Ectodermal cell (in vitro differentiated cells): ENCODE data around the gene NRAP.

ENCODE experiments used
- H3K27ac ChIP-seq: 2 replicates; pipeline ENCODE4 v1.7.0; 2013; ENCODE audit warnings: mild to moderate bottlenecking, low read depth, low read length; ENCODE audit not compliant: insufficient read depth, poor library complexity, severe bottlenecking
- H3K27me3 ChIP-seq: 2 replicates; pipeline ENCODE4 v1.7.0; 2013; ENCODE audit warnings: mild to moderate bottlenecking, low read length; ENCODE audit not compliant: insufficient read depth, control insufficient read depth, poor library complexity, severe bottlenecking
- H3K36me3 ChIP-seq: one replicate; pipeline ENCODE4 v1.7.0; 2013; ENCODE audit warnings: low read length; ENCODE audit not compliant: control insufficient read depth, insufficient read depth
- H3K4me1 ChIP-seq: one replicate; pipeline ENCODE4 v1.7.0; 2013; ENCODE audit warnings: low read length; ENCODE audit not compliant: control insufficient read depth, insufficient read depth
- H3K4me3 ChIP-seq: 2 replicates; pipeline ENCODE4 v1.7.0; 2013; ENCODE audit warnings: low read depth, low read length, control low read depth; ENCODE audit not compliant: insufficient read depth
- H3K9me3 ChIP-seq: 2 replicates; pipeline ENCODE4 v1.7.0; 2013; ENCODE audit warnings: mild to moderate bottlenecking, low read length, moderate library complexity; ENCODE audit not compliant: control insufficient read depth
- WGBS, 2 experiments: methylation state at CpG; one replicate each; pipeline ENCODE4 v1.1.7; 2013; ENCODE audit warnings: missing lambda C conversion rate in 2 of 2; 5-methylcytosine and 5-hydroxymethylcytosine counted together

Gene NRAP

DNA sequence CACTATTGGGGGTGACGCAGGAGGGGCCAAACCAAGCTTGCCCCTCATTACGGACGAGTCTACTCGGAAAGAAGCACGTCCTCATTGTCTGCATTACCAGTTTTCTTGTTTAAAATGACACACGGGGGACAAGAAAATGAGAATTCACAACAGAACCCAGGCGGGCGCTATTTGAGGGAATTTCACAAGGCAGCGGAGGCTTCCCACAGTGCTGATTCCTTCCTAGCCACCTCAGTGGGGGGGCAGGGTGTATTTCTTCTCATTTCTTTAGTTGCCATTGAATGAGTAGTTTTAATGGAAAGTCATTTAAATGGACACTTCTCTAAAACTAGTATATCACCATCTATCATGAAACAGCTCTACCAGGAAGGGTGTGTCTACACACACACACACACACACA, 42.9 kb downstream of the NRAP start:
- no peaks in the 10 kb centered on the region for H3K36me3 ChIP-seq
- no peaks in the 10 kb centered on the region for H3K9me3 ChIP-seq
- H3K27me3 ChIP-seq: no peaks in the 10 kb centered on the region
- 80 to 84% methylated on average over 9 of the region's 9 CpGs for WGBS, 2 experiments
- no peak overlapping the region for H3K27ac ChIP-seq
- H3K4me1 ChIP-seq: peaks cover 27% of the 10 kb centered on the region
- no peak overlapping the region for H3K4me3 ChIP-seq

DNA sequence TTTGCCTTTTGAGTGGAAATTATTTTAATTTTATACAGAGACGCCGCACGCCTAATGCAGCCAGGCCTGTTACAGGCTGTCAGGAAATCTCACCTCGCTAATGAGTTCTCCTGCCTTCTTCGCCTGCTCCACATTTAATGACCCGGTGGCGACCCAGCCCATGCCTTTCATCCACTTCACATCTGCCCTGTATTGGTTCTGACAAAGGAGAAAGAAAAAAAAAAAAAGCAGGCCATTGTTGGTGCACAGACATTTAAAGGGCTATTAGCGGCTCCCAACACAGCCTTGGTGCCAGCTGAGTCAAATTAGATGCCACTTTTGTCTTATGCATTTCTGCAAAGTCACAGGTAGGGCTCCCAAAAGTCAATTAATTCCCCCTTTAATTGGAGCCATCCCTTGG, 43.3 kb downstream of the NRAP start:
- H3K27me3 ChIP-seq: no peaks in the 10 kb centered on the region
- H3K4me3 ChIP-seq: no peak overlapping the region
- H3K9me3 ChIP-seq: no peaks in the 10 kb centered on the region
- peaks cover 28% of the 10 kb centered on the region for H3K4me1 ChIP-seq
- no peak overlapping the region for H3K27ac ChIP-seq
- H3K36me3 ChIP-seq: no peaks in the 10 kb centered on the region
- WGBS, 2 experiments: 61 to 65% methylated on average over 8 of the region's 8 CpGs

DNA sequence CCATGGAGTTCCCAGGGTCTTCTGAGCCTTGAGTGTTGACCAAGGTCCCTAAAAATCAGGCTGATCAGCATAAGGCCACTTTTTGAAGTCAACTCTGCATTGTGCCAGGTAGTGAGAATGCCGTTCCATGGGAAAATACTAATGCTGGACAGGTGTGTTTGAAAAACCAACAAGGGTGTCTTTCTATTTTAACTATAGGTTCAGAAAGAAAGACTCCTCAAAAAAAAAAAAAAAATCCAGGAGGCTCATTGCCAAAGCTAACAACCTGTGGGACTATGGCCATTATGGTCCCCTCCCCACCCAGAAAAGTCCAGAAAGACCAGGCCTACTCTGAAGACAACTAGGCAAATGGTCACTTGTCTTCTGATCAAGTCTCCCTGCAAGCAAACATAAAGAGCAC, 44.4 kb downstream of the NRAP start:
- Histone ChIP-seq H3K9me3 (no peaks in the 10 kb centered on the region), H3K4me1 (peaks cover 36% of the 10 kb centered on the region), H3K36me3 (no peaks in the 10 kb centered on the region), H3K4me3 (no peak overlapping the region), H3K27ac (no peak overlapping the region), H3K27me3 (no peaks in the 10 kb centered on the region)
- 88 to 100% methylated on average over 1 of the region's 1 CpG for WGBS, 2 experiments

DNA sequence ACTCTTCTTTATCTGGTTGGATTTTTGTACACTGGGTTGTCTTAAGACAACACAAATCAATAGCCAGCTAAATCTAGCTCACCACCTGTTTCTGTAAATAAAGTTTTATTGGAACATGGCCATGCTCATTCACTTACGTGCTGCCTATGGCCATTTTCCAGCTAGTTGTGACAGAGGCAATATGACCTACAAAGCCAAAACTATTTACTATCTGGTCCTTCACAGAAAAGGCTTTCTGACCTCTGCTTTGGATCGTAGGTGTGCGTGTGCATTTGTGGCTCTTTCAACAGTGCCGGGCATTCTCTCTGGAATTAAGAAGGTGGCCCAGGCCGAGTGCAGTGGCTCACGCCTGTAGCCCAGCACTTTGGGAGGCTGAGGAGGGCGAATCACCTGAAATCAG, 45.5 kb downstream of the NRAP start:
- no peak overlapping the region for H3K27ac ChIP-seq
- WGBS, 2 experiments: 91 to 92% methylated on average over 7 of the region's 7 CpGs
- no peaks in the 10 kb centered on the region for H3K27me3 ChIP-seq
- peaks cover 41% of the 10 kb centered on the region for H3K4me1 ChIP-seq
- no peaks in the 10 kb centered on the region for H3K36me3 ChIP-seq
- H3K9me3 ChIP-seq: no peaks in the 10 kb centered on the region
- H3K4me3 ChIP-seq: no peak overlapping the region

DNA sequence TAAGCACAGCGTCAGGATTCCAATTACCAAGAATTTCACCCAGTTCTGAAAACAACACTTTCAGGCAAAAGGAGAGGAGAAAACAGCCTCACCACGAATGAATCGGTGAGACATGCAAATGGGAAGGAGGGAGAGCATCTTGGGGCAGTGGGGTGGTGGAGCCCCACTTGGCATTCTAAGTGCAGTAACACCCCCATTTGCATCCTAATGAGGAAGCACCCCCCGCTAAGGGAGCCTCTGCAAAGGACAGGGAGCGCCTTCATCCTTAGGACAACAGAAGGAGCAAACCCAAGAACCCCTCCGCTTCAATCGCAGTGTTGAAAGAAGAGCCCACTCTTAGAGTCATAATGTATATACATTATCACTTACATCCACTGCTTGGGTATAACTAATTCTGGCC, 46.8 kb downstream of the NRAP start:
- no peaks in the 10 kb centered on the region for H3K36me3 ChIP-seq
- H3K27me3 ChIP-seq: no peaks in the 10 kb centered on the region
- H3K27ac ChIP-seq: no peak overlapping the region
- no peak overlapping the region for H3K4me3 ChIP-seq
- H3K9me3 ChIP-seq: no peaks in the 10 kb centered on the region
- WGBS, 2 experiments: 3 to 9% methylated on average over 7 of the region's 7 CpGs
- H3K4me1 ChIP-seq: peaks cover 41% of the 10 kb centered on the region

DNA sequence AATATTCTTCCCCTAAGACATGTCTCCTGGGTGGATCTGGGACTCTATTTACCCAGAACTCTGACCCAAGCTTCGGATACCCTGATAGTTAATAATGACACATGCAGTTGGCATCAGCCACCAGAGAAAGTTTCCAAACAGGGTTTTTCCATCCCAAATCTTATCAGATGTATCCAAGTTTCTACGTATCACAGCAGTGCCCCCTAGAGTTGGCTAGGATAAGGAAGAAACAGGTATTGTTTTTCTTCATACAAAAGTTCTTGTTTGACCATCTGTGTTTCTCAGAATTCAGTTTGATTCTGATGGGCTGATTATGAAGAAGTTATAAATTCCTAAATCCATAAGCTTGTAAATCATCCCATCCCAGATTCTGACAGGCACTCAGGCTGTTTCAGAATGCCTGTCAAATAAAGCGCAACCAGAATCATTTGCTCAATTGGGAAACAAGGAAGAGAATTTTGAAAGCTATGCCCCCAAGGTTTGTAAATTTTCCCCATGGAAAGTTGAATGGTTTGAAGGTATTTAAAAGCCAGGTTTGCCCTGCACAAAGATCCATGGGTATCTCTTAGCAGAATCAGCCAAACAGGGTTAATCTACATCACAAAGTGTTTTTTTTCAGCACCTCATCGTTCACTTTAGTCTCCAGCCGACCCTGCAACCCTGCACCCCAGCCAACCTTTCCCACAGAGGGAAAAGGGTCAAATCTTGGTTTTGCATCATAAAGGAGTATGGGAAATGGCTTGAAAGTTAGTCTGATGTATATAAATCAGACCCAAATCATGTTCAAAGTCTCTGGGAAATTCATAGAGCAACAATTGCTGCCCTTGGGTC, 47.4 kb downstream of the NRAP start:
- WGBS, 2 experiments: 15 to 21% methylated on average over 5 of the region's 5 CpGs
- Histone ChIP-seq H3K4me1 (peaks cover 41% of the 10 kb centered on the region), H3K4me3 (no peak overlapping the region), H3K27ac (no peak overlapping the region), H3K27me3 (no peaks in the 10 kb centered on the region), H3K36me3 (no peaks in the 10 kb centered on the region), H3K9me3 (no peaks in the 10 kb centered on the region)

DNA sequence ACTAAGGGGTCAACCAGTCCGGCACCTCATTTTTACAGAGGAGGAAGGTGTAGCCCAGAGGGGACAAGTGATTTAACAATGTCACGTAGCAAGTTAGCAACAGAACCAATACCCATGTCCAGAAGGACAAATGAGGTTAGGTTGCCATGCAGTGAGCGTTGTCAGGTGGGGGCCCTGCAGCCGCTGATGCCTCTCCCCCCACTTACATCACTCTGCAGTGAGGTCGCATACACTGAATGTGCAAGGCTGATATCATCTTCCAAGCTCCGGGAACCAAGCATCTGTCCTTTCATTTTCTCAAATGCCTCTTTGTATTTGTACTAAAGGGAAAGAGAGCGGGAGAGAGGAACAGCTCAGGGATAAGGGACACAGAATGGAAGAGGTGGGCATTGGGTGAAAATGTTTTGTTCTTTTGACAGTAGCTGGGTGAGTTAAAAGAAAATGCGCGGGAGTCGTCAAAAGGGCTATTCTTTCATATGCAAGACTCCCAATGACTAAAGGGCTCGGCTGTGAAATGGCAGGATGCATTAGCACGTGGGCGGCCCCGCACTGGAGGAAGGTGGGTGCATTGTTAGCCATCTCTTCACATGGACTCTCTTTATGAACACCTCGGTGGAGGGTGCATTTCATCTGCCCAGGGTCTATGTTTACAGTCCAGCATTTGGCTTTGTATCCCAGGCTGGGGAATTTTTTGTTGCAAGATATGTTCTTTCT, 49.7 kb downstream of the NRAP start:
- Histone ChIP-seq H3K27me3 (no peaks in the 10 kb centered on the region), H3K4me1 (peaks cover 33% of the 10 kb centered on the region), H3K9me3 (no peaks in the 10 kb centered on the region), H3K4me3 (no peak overlapping the region), H3K27ac (no peak overlapping the region), H3K36me3 (no peaks in the 10 kb centered on the region)
- WGBS, 2 experiments: 44 to 49% methylated on average over 15 of the region's 15 CpGs

DNA sequence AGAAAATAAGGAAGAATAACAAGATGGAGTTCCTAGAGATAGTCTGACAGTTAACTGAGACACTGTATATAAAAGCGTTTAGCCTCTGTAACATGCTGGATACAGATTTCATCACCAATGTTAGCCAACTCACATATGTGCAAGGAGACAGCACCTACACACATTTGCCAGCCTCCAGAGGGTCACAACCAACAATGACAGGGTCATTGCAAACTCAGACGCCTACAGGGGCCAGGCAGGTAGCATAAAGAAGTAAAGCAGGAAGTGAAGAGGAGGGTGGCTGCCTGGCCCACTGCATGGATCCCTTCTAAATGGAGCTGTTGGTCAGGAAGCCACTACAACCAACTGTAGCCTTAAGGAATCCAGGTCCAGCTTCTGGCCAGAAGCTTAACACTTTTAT, 50.4 kb downstream of the NRAP start:
- Histone ChIP-seq H3K9me3 (no peaks in the 10 kb centered on the region), H3K27ac (no peak overlapping the region), H3K4me3 (no peak overlapping the region), H3K36me3 (no peaks in the 10 kb centered on the region), H3K4me1 (peaks cover 33% of the 10 kb centered on the region), H3K27me3 (no peaks in the 10 kb centered on the region)
- WGBS, 2 experiments: 89 to 94% methylated on average over 2 of the region's 2 CpGs

DNA sequence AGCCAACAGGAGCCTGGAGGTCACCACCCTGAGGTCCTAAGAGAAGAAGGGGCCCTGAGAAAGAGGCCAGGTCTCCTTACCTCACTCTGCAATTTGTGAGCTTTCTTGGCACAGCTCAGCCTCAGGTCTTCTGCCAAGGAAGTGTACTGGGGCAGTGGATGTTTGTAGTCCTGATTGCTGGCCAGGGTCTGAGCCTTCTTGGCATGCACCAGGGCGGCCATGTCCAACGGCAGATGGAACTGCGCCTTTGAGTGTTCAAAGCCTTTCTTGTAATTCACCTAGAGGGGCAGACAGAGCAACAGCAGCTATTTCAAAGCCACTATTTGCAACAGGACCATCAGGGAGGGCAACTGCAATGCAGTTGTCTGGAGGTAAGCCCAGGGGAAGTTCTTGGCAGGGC, 51.7 kb downstream of the NRAP start:
- WGBS, 2 experiments: 96% methylated on average over 3 of the region's 3 CpGs
- Histone ChIP-seq H3K27me3 (no peaks in the 10 kb centered on the region), H3K27ac (no peak overlapping the region), H3K4me1 (peaks cover 30% of the 10 kb centered on the region), H3K4me3 (no peak overlapping the region), H3K9me3 (no peaks in the 10 kb centered on the region), H3K36me3 (no peaks in the 10 kb centered on the region)

DNA sequence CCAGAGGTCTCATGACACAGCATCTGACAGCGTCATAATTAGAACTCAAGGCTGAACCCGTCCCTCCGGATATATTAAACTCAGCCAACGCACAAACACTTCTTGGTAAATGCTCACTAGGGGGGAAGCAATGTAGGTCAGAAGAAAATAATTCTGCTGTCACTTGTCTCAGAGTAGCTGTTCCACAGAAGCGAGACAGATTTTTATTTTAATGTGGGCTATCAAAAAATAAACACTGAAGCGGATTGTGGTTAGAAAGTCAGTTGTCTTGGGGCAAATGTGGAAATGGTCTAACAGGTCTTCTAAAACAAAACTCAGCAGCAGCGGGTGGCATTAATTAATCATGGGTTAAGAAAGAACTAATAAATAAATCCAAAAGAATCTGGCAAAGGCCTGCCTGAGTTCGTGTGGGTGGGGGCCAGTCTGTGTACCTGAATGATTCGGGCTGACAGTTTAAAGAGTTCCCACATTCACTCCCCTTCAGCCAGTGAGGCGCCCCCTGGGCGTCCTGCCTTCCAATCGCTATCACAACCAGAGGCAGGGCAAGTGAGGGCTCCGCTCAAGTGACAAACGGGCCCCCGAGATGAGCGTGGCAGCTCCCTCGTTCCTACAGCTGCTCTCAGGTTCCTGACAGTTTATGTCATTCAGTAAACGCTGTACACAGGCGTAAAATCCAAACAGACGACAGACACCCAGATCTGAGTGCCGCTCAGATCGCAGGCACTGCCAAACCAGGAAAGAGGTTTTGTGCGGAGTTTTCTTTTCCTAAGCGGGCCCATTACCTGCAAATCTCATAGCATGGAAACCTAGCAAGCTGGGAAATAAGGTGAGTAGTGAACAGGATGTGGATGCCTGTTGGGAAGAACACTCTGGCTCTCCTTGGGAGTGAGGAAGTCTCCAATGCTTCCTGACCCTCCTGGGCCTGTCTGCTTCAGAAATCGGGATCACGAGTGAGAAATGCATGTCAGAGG, 52.9 kb downstream of the NRAP start:
- no peak overlapping the region for H3K27ac ChIP-seq
- no peaks in the 10 kb centered on the region for H3K36me3 ChIP-seq
- no peaks in the 10 kb centered on the region for H3K9me3 ChIP-seq
- peaks cover 22% of the 10 kb centered on the region for H3K4me1 ChIP-seq
- H3K4me3 ChIP-seq: no peak overlapping the region
- WGBS, 2 experiments: 70 to 73% methylated on average over 26 of the region's 26 CpGs
- H3K27me3 ChIP-seq: no peaks in the 10 kb centered on the region
